ENCODE results near the gene HSPA5.
"Not testable (repeated sequence)": the region's sequence is repeated elsewhere in the genome, so short reads cannot be mapped to it uniquely, and the experiment has no call there.

HSPA5 gene

DNA sequence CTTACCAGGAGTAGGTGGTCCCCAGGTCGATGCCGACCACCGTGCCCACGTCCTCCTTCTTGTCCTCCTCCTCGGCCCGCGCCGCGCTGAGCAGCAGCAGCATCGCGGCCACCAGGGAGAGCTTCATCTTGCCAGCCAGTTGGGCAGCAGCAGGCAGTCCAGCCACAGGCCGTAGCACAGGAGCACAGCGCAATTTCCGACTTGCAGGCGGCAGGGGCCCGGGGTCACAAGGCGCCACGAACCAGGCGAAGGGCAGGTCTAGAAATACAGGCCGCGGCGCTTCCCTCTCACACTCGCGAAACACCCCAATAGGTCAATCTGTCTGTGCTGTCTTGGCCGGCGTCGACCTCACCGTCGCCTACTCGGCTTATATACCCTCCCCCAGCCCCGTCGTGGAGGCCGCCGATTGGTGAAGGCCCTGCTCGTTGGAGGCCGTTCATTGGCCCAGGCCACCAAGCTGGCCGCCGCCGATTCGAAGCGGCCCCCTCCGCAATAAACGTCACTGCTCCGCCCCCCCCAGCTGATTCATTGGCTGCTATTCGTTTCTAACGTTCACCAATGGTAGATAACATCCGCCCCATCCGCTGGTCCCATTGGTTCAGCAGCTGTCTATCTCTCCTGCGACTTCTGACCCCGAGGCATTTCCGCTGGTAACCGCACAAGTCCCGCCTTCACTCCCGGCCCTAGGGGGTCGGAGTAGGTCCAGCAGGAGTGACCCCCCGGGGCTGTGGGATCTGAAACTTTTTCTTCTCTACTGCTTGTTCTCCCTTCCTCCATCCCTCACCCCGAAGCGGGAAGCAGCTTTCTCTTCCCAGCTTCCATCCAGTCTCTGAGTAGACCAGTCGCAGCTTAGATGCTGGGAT lies at the start of gene HSPA5 (continued):
- TF ChIP-seq ZBTB21 (tag by site-specific recombination; IDR thresholded peaks at IDR 0.05): peak; percentile 16; the same call in 1 of the 2 replicates
- TF ChIP-seq ZNF548 (tag by site-specific recombination; IDR thresholded peaks at IDR 0.05): no peak
- no peak for TF ChIP-seq ZNF785 (tag by site-specific recombination; IDR thresholded peaks at IDR 0.05)
- no peak for TF ChIP-seq ZNF239 (tag by site-specific recombination; IDR thresholded peaks at IDR 0.05)
- 0 out of 2 replicates have a peak, but pooled peaks have one; percentile 6 for TF ChIP-seq ZNF146 (tag by site-specific recombination; IDR thresholded peaks at IDR 0.05)
- TF ChIP-seq WT1 (tag by site-specific recombination; IDR thresholded peaks at IDR 0.05): no peak
- no peak for TF ChIP-seq ZNF473 (tag by site-specific recombination; IDR thresholded peaks at IDR 0.05)
- peak; percentile 40; the same call in 1 of the 2 replicates for TF ChIP-seq ZNF600 (tag by site-specific recombination; IDR thresholded peaks at IDR 0.05)
- TF ChIP-seq, protein P1, sequence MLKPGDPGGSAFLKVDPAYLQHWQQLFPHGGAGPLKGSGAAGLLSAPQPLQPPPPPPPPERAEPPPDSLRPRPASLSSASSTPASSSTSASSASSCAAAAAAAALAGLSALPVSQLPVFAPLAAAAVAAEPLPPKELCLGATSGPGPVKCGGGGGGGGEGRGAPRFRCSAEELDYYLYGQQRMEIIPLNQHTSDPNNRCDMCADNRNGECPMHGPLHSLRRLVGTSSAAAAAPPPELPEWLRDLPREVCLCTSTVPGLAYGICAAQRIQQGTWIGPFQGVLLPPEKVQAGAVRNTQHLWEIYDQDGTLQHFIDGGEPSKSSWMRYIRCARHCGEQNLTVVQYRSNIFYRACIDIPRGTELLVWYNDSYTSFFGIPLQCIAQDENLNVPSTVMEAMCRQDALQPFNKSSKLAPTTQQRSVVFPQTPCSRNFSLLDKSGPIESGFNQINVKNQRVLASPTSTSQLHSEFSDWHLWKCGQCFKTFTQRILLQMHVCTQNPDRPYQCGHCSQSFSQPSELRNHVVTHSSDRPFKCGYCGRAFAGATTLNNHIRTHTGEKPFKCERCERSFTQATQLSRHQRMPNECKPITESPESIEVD (tag by site-specific recombination; IDR thresholded peaks at IDR 0.05): no peak
- TF ChIP-seq ZSCAN5A (tag by site-specific recombination; IDR thresholded peaks at IDR 0.05): no peak
- TF ChIP-seq ZNF488 (tag by site-specific recombination; IDR thresholded peaks at IDR 0.05): no peak
- TF ChIP-seq, protein P2, sequence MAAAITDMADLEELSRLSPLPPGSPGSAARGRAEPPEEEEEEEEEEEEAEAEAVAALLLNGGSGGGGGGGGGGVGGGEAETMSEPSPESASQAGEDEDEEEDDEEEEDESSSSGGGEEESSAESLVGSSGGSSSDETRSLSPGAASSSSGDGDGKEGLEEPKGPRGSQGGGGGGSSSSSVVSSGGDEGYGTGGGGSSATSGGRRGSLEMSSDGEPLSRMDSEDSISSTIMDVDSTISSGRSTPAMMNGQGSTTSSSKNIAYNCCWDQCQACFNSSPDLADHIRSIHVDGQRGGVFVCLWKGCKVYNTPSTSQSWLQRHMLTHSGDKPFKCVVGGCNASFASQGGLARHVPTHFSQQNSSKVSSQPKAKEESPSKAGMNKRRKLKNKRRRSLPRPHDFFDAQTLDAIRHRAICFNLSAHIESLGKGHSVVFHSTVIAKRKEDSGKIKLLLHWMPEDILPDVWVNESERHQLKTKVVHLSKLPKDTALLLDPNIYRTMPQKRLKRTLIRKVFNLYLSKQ (tag by site-specific recombination; IDR thresholded peaks at IDR 0.05; ENCODE audit: borderline replicate concordance): no peak
- no peak for TF ChIP-seq ZNF510 (tag by site-specific recombination; IDR thresholded peaks at IDR 0.05; ENCODE audit: insufficient replicate concordance)
- TF ChIP-seq ZNF776 (tag by site-specific recombination; IDR thresholded peaks at IDR 0.05; ENCODE audit: borderline replicate concordance): no peak
- no peak for TF ChIP-seq ZNF791 (tag by site-specific recombination; IDR thresholded peaks at IDR 0.05)
- TF ChIP-seq ZSCAN18 (tag by site-specific recombination; IDR thresholded peaks at IDR 0.05): no peak
- TF ChIP-seq, protein P3, sequence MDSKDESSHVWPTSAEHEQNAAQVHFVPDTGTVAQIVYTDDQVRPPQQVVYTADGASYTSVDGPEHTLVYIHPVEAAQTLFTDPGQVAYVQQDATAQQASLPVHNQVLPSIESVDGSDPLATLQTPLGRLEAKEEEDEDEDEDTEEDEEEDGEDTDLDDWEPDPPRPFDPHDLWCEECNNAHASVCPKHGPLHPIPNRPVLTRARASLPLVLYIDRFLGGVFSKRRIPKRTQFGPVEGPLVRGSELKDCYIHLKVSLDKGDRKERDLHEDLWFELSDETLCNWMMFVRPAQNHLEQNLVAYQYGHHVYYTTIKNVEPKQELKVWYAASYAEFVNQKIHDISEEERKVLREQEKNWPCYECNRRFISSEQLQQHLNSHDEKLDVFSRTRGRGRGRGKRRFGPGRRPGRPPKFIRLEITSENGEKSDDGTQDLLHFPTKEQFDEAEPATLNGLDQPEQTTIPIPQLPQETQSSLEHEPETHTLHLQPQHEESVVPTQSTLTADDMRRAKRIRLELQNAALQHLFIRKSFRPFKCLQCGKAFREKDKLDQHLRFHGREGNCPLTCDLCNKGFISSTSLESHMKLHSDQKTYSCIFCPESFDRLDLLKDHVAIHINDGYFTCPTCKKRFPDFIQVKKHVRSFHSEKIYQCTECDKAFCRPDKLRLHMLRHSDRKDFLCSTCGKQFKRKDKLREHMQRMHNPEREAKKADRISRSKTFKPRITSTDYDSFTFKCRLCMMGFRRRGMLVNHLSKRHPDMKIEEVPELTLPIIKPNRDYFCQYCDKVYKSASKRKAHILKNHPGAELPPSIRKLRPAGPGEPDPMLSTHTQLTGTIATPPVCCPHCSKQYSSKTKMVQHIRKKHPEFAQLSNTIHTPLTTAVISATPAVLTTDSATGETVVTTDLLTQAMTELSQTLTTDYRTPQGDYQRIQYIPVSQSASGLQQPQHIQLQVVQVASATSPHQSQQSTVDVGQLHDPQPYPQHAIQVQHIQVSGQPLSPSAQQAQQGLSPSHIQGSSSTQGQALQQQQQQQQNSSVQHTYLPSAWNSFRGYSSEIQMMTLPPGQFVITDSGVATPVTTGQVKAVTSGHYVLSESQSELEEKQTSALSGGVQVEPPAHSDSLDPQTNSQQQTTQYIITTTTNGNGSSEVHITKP (tag by site-specific recombination; IDR thresholded peaks at IDR 0.05): no peak
- no peak for TF ChIP-seq SCRT2 (tag by site-specific recombination; IDR thresholded peaks at IDR 0.05)
- TF ChIP-seq, protein P4, sequence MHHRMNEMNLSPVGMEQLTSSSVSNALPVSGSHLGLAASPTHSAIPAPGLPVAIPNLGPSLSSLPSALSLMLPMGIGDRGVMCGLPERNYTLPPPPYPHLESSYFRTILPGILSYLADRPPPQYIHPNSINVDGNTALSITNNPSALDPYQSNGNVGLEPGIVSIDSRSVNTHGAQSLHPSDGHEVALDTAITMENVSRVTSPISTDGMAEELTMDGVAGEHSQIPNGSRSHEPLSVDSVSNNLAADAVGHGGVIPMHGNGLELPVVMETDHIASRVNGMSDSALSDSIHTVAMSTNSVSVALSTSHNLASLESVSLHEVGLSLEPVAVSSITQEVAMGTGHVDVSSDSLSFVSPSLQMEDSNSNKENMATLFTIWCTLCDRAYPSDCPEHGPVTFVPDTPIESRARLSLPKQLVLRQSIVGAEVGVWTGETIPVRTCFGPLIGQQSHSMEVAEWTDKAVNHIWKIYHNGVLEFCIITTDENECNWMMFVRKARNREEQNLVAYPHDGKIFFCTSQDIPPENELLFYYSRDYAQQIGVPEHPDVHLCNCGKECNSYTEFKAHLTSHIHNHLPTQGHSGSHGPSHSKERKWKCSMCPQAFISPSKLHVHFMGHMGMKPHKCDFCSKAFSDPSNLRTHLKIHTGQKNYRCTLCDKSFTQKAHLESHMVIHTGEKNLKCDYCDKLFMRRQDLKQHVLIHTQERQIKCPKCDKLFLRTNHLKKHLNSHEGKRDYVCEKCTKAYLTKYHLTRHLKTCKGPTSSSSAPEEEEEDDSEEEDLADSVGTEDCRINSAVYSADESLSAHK (tag by site-specific recombination; IDR thresholded peaks at IDR 0.05): 0 out of 2 replicates have a peak, but pooled peaks have one; percentile 10
- TF ChIP-seq OVOL3 (tag by site-specific recombination; IDR thresholded peaks at IDR 0.05): no peak
- no peak for TF ChIP-seq BCL11A (tag by site-specific recombination; IDR thresholded peaks at IDR 0.05; ENCODE audit: low read depth)

GRCh38 chr9:125286935-125287433 lies 45.8 kb upstream of the HSPA5 start:
- POLR2A ChIA-PET: interaction anchor here (0.5 to 1.4 kb wide), 3 partner anchors 9 to 46 kb away, joined by 3 to 5 read pairs (median 5); partner anchors contain the start of gene HSPA5
- H3K36me3 ChIP-seq (ENCODE audit: control insufficient read depth in 2 of 2, insufficient read depth in 1 of 2, low read length in 2 of 2); H3K27ac ChIP-seq (ENCODE audit: extremely low read depth, low read depth, low read length); H3K9me3 ChIP-seq (ENCODE audit: control insufficient read depth, insufficient read depth, low read depth, low read length); H3K4me1 ChIP-seq (ENCODE audit: control insufficient read depth, insufficient read depth, low read length); H3K4me3 ChIP-seq (ENCODE audit: low read depth, low read length); CTCF ChIA-PET: not testable (repeated sequence)

Measured in HEK293 (cell line).